ENCODE results near the gene EPN2. TPM values are rescaled to one million over a fixed set of nuclear protein-coding genes. Genes with fewer than 3 reads are reported as not detected.
A peak's percentile ranks its signal among the peaks of the same experiment; 100 is the strongest.

Gene EPN2
- total RNA-seq, 1 donor from 2014 or later: 53.9 TPM

- TF ChIP-seq, protein P1, sequence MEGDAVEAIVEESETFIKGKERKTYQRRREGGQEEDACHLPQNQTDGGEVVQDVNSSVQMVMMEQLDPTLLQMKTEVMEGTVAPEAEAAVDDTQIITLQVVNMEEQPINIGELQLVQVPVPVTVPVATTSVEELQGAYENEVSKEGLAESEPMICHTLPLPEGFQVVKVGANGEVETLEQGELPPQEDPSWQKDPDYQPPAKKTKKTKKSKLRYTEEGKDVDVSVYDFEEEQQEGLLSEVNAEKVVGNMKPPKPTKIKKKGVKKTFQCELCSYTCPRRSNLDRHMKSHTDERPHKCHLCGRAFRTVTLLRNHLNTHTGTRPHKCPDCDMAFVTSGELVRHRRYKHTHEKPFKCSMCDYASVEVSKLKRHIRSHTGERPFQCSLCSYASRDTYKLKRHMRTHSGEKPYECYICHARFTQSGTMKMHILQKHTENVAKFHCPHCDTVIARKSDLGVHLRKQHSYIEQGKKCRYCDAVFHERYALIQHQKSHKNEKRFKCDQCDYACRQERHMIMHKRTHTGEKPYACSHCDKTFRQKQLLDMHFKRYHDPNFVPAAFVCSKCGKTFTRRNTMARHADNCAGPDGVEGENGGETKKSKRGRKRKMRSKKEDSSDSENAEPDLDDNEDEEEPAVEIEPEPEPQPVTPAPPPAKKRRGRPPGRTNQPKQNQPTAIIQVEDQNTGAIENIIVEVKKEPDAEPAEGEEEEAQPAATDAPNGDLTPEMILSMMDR (conservative IDR thresholded peaks at IDR 0.05): no peak
- Mint-ChIP-seq H3K27me3 (no peaks in the 10 kb centered on the region), H3K4me1 (ENCODE audit: unreplicated experiment) (peaks cover 55% of the 10 kb centered on the region), H3K36me3 (peaks cover 4% of the 10 kb centered on the region), H3K27ac (peak overlapping the region; percentile 94), H3K9me3 (no peaks in the 10 kb centered on the region), H3K4me3 (peak overlapping the region; percentile 72)
- no peak for DNase-seq (ENCODE audit: extremely low spot score, unreplicated experiment)
These were observed 25.8 kb downstream of the EPN2 start for GRCh38 chr17:19262650-19263631.

GRCh38 chr17:19263641-19264051 is 26.5 kb downstream of the EPN2 start:
- Mint-ChIP-seq H3K4me3 (peak overlapping the region; percentile 72), H3K27ac (peak overlapping the region; percentile 94), H3K27me3 (no peaks in the 10 kb centered on the region), H3K36me3 (peaks cover 4% of the 10 kb centered on the region), H3K4me1 (ENCODE audit: unreplicated experiment) (peaks cover 52% of the 10 kb centered on the region), H3K9me3 (no peaks in the 10 kb centered on the region)
- TF ChIP-seq, protein P1 (conservative IDR thresholded peaks at IDR 0.05): no peak
- DNase-seq (ENCODE audit: extremely low spot score, unreplicated experiment): no peak

DNA sequence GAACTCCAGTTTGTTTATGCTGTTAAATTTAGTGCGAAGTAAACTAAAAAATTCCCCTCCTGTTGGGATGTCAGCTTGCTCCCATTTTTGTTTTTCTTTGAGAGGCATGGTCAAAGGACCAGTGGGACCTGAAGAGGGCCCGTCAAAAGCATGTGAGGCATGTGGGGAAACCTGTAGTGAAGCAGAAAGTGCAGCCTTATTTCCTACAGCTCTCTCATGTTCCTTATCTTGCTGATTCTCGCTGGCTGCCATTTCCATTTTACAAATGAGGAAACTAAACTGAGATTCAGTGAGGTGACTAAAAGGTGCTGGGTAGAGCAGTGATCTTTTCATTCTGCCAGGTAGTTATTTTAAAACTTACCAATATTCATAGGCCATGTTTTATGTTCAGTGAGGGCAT is 27.1 kb downstream of the EPN2 start:
- TF ChIP-seq, protein P1 (conservative IDR thresholded peaks at IDR 0.05): no peak
- Mint-ChIP-seq H3K9me3 (no peaks in the 10 kb centered on the region), H3K4me1 (ENCODE audit: unreplicated experiment) (peaks cover 58% of the 10 kb centered on the region), H3K27me3 (no peaks in the 10 kb centered on the region), H3K4me3 (peak overlapping the region; percentile 79), H3K27ac (peak overlapping the region; percentile 94), H3K36me3 (peaks cover 4% of the 10 kb centered on the region)
- DNase-seq (ENCODE audit: extremely low spot score, unreplicated experiment): no peak

DNA sequence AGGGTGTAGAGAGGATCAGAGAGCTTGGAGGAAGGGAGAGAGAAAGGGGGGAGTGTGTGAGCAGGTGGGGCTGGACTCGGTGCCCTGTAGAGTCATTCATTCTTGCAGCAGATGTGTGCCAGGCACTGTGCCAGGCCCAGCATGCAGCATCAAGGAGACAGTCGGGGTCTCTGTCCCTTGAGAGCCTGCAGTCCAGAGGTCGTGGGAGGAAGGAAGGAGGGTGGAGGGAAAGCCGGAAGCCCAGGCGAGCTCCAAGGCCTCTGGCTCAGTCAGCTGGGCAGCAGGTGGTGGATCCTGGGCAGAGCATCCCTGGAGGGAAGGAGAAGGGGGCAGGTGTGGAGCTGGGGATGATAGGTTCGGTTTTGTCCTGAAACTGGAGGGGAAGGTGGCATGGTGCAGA is 27.5 kb downstream of the EPN2 start:
- no peak for DNase-seq (ENCODE audit: extremely low spot score, unreplicated experiment)
- Mint-ChIP-seq H3K4me3 (peak overlapping the region; percentile 79), H3K36me3 (peaks cover 4% of the 10 kb centered on the region), H3K4me1 (ENCODE audit: unreplicated experiment) (peaks cover 55% of the 10 kb centered on the region), H3K27ac (peak overlapping the region; percentile 94), H3K27me3 (no peaks in the 10 kb centered on the region), H3K9me3 (no peaks in the 10 kb centered on the region)
- TF ChIP-seq, protein P1 (conservative IDR thresholded peaks at IDR 0.05): no peak

- peak overlapping the region; percentile 53 for H3K27ac Mint-ChIP-seq
- H3K36me3 Mint-ChIP-seq: peaks cover 4% of the 10 kb centered on the region
- H3K4me3 Mint-ChIP-seq: no peak overlapping the region
- TF ChIP-seq, protein P1 (conservative IDR thresholded peaks at IDR 0.05): no peak
- H3K9me3 Mint-ChIP-seq: no peaks in the 10 kb centered on the region
- DNase-seq (ENCODE audit: extremely low spot score, unreplicated experiment): no peak
- no peaks in the 10 kb centered on the region for H3K27me3 Mint-ChIP-seq
- peaks cover 51% of the 10 kb centered on the region for H3K4me1 Mint-ChIP-seq (ENCODE audit: unreplicated experiment)
These were observed 28.6 kb downstream of the EPN2 start for GRCh38 chr17:19265755-19266154.
